Endothelial cell of umbilical vein (primary cell): ENCODE data around the gene CASP2. TPM values are rescaled to one million over a fixed set of nuclear protein-coding genes. Genes with fewer than 3 reads are reported as not detected.
A peak's percentile ranks its signal among the peaks of the same experiment; 100 is the strongest.

Source experiments
- BruUV-seq: library from RNA; stranded (reverse); fragments of 400-500 nt; replicated peaks from 2 replicates; lab custom pipeline; 2021; lab: Mats Ljungman, UMichigan
- CTCF ChIA-PET: fragments of 300-600, 350-600 bp; sonication (Branson Sonifier 250); formaldehyde crosslinking; loops from one replicate; lab custom pipeline; 2021; ENCODE audit warnings: antibody characterized with exemption, inconsistent platforms; lab: Charles Lee
- POLR2A ChIA-PET: fragments of 300-600, 350-600 bp; sonication (Branson Sonifier 250); formaldehyde crosslinking; loops from one replicate; lab custom pipeline; 2021; ENCODE audit warnings: antibody characterized with exemption, inconsistent platforms; lab: Charles Lee
- DNase-seq: peaks from one replicate; pipeline ENCODE4 v3.0.0-alpha.2; 2011; ENCODE audit warnings: low read depth, low spot score
- FAIRE-seq: peaks from 2 replicates; lab custom pipeline; 2011; peaks lifted over from hg19 to GRCh38; lab: Jason Lieb, UNC
- H2AFZ ChIP-seq: 2 replicates; pipeline ENCODE4 v1.6.0; 2012; ENCODE audit warnings: low read depth, low read length, control low read depth, inconsistent platforms
- H3K27ac ChIP-seq: 2 replicates; pipeline ENCODE4 v1.5.1; 2011; ENCODE audit warnings: low read depth, mild to moderate bottlenecking, control low read depth, low read length, moderate library complexity; ENCODE audit not compliant: insufficient read depth
- H3K27me3 ChIP-seq, 2 experiments: 2 replicates each; pipeline versions ENCODE4 v1.6.0 to v1.6.1; 2011; ENCODE audit warnings: low read length in 2 of 2, mixed read lengths in 1 of 2; ENCODE audit not compliant: control insufficient read depth in 2 of 2, insufficient read depth in 2 of 2
- H3K36me3 ChIP-seq, 2 experiments: 2 replicates in 1 of 2; 3 replicates in 1 of 2; pipeline ENCODE4 v1.5.1; 2011; ENCODE audit warnings: low read length in 2 of 2, mild to moderate bottlenecking in 1 of 2, moderate library complexity in 1 of 2; ENCODE audit not compliant: control insufficient read depth in 2 of 2, insufficient read depth in 2 of 2; ENCODE audit errors: extremely low read depth in 1 of 2
- H3K4me1 ChIP-seq: 3 replicates; pipeline ENCODE4 v1.5.1; 2011; ENCODE audit warnings: mild to moderate bottlenecking, low read length; ENCODE audit not compliant: control insufficient read depth, insufficient read depth; ENCODE audit errors: extremely low read depth
- H3K4me2 ChIP-seq: 2 replicates; pipeline ENCODE4 v1.6.1; 2011; ENCODE audit warnings: low read length, control low read depth, mixed read lengths; ENCODE audit not compliant: insufficient read depth
- H3K4me3 ChIP-seq, 3 experiments: fragments of 200-600 bp in 1 of 3; sonication (generic), shearing (Covaris generic) in 1 of 3; replicated peaks in 1 of 3; 2 replicates each; pipeline ENCODE4 v1.5.1; 2011 to 2016; ENCODE audit warnings: control low read depth in 3 of 3, low read length in 3 of 3, mild to moderate bottlenecking in 2 of 3, inconsistent platforms in 1 of 3, low read depth in 1 of 3, moderate library complexity in 1 of 3; ENCODE audit not compliant: insufficient read depth in 1 of 3
- H3K79me2 ChIP-seq: 2 replicates; pipeline ENCODE4 v1.6.0; 2012; ENCODE audit warnings: low read length, inconsistent platforms; ENCODE audit not compliant: control insufficient read depth, insufficient read depth
- H3K9ac ChIP-seq: replicated peaks from 2 replicates; pipeline ENCODE3; 2011; ENCODE audit warnings: low read length, control low read depth; ENCODE audit not compliant: insufficient read depth; ENCODE audit errors: extremely low read depth
- H3K9me1 ChIP-seq: replicated peaks from 3 replicates; pipeline ENCODE4 v1.6.0; 2011; ENCODE audit warnings: mild to moderate bottlenecking, low read length; ENCODE audit not compliant: control insufficient read depth, insufficient read depth; ENCODE audit errors: extremely low read depth
- H3K9me3 ChIP-seq: replicated peaks from 2 replicates; pipeline ENCODE4 v1.5.1; 2012; ENCODE audit warnings: low read length, inconsistent platforms; ENCODE audit not compliant: control insufficient read depth, insufficient read depth
- H4K20me1 ChIP-seq: replicated peaks from 2 replicates; pipeline ENCODE3; 2011; ENCODE audit warnings: mild to moderate bottlenecking, low read length; ENCODE audit not compliant: control insufficient read depth, insufficient read depth; ENCODE audit errors: extremely low read depth
- dilution Hi-C: fragments of 300-500 bp; cut with MboI; formaldehyde crosslinking; loops from one replicate; pipeline ENCODE4 v1.15.0; 2019; ENCODE audit warnings: low sequenced_read_pairs; ENCODE audit not compliant: extremely low pct_ligation_motif_present
- intact Hi-C: fragments of 100-400 bp; cut with micrococcal nuclease; formaldehyde crosslinking; loops from one replicate; pipeline ENCODE4 v1.10.0; 2022
- polyA plus RNA-seq, 4 experiments: library from polyadenylated mRNA; depleted of rRNA in 3 of 4; stranded (reverse) in 3 of 4; unstranded in 1 of 4; fragments of >200 nt; gene quantifications; 2 replicates each; pipeline versions ENCODE4 v1.2.1 to v1.2.3, GENCODE V29; 2011 to 2012; ENCODE audit warnings: missing spikeins in 1 of 4
- total RNA-seq: library from RNA; stranded (reverse); gene quantifications from 2 replicates; pipeline ENCODE4 v1.2.3, GENCODE V29; 2021
- TF ChIP-seq, protein P1 (sequence below): IDR thresholded peaks from 2 replicates; pipeline ENCODE4 v1.6.1; 2011; ENCODE audit not compliant: insufficient read depth, insufficient read length
- TF ChIP-seq, protein P2 (sequence below), 2 donors: IDR thresholded peaks; 1 replicate in 1 of 2; 2 replicates in 1 of 2; pipeline ENCODE4 v1.5.1; 2011; ENCODE audit warnings: low read length in 2 of 2, mild to moderate bottlenecking in 2 of 2, moderate library complexity in 2 of 2, control low read depth in 1 of 2, inconsistent platforms in 1 of 2, low read depth in 1 of 2; ENCODE audit not compliant: insufficient read depth in 1 of 2; ENCODE audit errors: extremely low read depth in 1 of 2

CASP2 gene
- total and polyA plus RNA-seq, 2 donors (not counting 3 experiments of a cell fraction or from before 2014, with no cell fraction given) = 36.3 to 57.9 TPM

- ChIA-PET CTCF (interaction anchor here (0.9 to 2.0 kb wide), 12 partner anchors 9 to 93 kb away, joined by 3 to 10 read pairs (median 4); partner anchors contain the start of genes CASP2 and GSTK1), POLR2A (interaction anchor here (0.7 to 2.1 kb wide), 4 partner anchors 9 to 219 kb away, joined by 3 to 5 read pairs (median 3); partner anchors contain the start of genes CASP2 and GSTK1)
- Histone ChIP-seq H3K9me3 (no peaks in the 10 kb centered on the region), H2AFZ (peak overlapping the region; percentile 31), H3K4me2 (peak overlapping the region; percentile 36), H3K27me3 (no peaks in the 10 kb centered on the region), H3K36me3 (no peaks in the 10 kb centered on the region), H3K9ac (peak overlapping the region; percentile 5), H3K4me3 (no peak overlapping the region), H3K9me1 (no peaks in the 10 kb centered on the region), H4K20me1 (no peaks in the 10 kb centered on the region), H3K4me1 (peaks cover 7% of the 10 kb centered on the region), H3K27ac (peak overlapping the region; percentile 34), H3K79me2 (no peaks in the 10 kb centered on the region)
- FAIRE-seq (peak; percentile 59), DNase-seq (peak; percentile 83)
- dilution Hi-C loops (no loop called here), intact Hi-C loops (loop anchor here (1.0 kb wide), 1 partner anchor 16 kb away; the partner anchor contains the start of gene GSTK1)
- TF ChIP-seq, protein P1, sequence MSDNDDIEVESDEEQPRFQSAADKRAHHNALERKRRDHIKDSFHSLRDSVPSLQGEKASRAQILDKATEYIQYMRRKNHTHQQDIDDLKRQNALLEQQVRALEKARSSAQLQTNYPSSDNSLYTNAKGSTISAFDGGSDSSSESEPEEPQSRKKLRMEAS = peak; percentile 35
- TF ChIP-seq, protein P2, sequence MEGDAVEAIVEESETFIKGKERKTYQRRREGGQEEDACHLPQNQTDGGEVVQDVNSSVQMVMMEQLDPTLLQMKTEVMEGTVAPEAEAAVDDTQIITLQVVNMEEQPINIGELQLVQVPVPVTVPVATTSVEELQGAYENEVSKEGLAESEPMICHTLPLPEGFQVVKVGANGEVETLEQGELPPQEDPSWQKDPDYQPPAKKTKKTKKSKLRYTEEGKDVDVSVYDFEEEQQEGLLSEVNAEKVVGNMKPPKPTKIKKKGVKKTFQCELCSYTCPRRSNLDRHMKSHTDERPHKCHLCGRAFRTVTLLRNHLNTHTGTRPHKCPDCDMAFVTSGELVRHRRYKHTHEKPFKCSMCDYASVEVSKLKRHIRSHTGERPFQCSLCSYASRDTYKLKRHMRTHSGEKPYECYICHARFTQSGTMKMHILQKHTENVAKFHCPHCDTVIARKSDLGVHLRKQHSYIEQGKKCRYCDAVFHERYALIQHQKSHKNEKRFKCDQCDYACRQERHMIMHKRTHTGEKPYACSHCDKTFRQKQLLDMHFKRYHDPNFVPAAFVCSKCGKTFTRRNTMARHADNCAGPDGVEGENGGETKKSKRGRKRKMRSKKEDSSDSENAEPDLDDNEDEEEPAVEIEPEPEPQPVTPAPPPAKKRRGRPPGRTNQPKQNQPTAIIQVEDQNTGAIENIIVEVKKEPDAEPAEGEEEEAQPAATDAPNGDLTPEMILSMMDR (IDR thresholded peaks at IDR 0.05; ENCODE audit: extremely low read depth in 1 of 2, insufficient read depth in 1 of 2, low read depth in 1 of 2, low read length in 2 of 2) = no peak
- no TSS peak for BruUV-seq
Measured at GRCh38 chr7:143279186-143280098, 8.7 kb upstream of the CASP2 start.
